ENCODE data around the gene WNT11.

The WNT11 gene

GRCh38 chr11:76206327-76207081 is at the start of gene WNT11:
WNT11 (minus strand) TSS chr11:76206502; CDS start chr11:76206407, 95 bp downstream.
- DNase-seq (ENCODE audit: extremely low read depth, low read depth), result no peak
- TF ChIP-seq CTCF (IDR thresholded peaks at IDR 0.05; ENCODE audit: low read depth, low read length), result no peak

- TF ChIP-seq CTCF (IDR thresholded peaks at IDR 0.05; ENCODE audit: low read depth, low read length), result no peak
- DNase-seq (ENCODE audit: extremely low read depth, low read depth), result no peak
Observed at GRCh38 chr11:76253416-76253815, 47.1 kb upstream of the WNT11 start.

DNA sequence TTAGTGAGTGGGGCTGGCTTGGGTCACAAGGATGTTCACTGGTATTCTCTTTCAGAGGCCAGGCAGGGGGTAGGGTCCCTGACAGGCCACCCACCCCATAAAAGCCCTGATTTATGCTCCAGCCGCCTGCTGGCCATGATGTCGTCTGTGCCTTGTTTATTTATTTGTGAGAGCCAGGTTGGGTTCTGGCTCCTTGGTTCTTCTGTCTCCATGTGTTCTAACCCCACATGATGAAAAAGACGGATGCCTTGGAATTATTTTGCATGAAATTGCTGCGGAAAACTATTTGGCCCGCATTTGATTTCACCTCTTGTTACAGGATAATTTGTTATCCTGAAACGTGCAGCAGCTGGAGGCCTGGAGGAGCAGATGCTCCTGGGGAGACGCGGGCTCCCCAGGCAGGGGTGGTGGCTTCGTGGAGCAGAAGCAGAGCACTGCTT is 46.3 kb upstream of the WNT11 start:
- DNase-seq (ENCODE audit: extremely low read depth, low read depth), result no peak
- no peak for TF ChIP-seq CTCF (IDR thresholded peaks at IDR 0.05; ENCODE audit: low read depth, low read length)

DNA sequence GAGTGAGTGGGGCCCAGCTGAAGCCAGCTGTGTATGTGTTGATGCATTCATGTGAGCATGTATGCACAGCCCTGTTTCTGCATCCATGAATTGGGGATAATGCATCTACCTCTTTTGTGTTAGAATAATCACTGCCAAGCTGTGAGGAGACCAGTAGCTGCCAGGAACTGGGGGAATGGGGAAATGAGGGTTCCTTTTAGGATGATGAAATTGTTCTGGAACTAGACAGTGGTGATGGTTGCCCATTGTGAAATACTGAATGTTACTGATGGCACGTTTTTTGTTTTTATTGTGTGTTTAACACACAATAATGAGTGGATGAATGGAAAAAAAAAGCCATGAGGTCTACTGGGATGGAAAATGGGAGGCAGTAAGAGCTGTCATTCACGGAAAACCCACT is 45.3 kb upstream of the WNT11 start:
- DNase-seq (ENCODE audit: extremely low read depth, low read depth), result no peak
- no peak for TF ChIP-seq CTCF (IDR thresholded peaks at IDR 0.05; ENCODE audit: low read depth, low read length)

GRCh38 chr11:76251226-76251575 is 44.9 kb upstream of the WNT11 start:
- DNase-seq (ENCODE audit: extremely low read depth, low read depth), result no peak
- no peak for TF ChIP-seq CTCF (IDR thresholded peaks at IDR 0.05; ENCODE audit: low read depth, low read length)

- no peak for DNase-seq (ENCODE audit: extremely low read depth, low read depth)
- TF ChIP-seq CTCF (IDR thresholded peaks at IDR 0.05; ENCODE audit: low read depth, low read length), result no peak
Observed at GRCh38 chr11:76250520-76251225, 44.4 kb upstream of the WNT11 start.

GRCh38 chr11:76249195-76249741 is 43.0 kb upstream of the WNT11 start:
- DNase-seq (ENCODE audit: extremely low read depth, low read depth), result no peak
- TF ChIP-seq CTCF (IDR thresholded peaks at IDR 0.05; ENCODE audit: low read depth, low read length), result no peak
